ENCODE measurements around the gene ACTL9.

- TF ChIP-seq, protein P1, sequence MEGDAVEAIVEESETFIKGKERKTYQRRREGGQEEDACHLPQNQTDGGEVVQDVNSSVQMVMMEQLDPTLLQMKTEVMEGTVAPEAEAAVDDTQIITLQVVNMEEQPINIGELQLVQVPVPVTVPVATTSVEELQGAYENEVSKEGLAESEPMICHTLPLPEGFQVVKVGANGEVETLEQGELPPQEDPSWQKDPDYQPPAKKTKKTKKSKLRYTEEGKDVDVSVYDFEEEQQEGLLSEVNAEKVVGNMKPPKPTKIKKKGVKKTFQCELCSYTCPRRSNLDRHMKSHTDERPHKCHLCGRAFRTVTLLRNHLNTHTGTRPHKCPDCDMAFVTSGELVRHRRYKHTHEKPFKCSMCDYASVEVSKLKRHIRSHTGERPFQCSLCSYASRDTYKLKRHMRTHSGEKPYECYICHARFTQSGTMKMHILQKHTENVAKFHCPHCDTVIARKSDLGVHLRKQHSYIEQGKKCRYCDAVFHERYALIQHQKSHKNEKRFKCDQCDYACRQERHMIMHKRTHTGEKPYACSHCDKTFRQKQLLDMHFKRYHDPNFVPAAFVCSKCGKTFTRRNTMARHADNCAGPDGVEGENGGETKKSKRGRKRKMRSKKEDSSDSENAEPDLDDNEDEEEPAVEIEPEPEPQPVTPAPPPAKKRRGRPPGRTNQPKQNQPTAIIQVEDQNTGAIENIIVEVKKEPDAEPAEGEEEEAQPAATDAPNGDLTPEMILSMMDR (IDR thresholded peaks at IDR 0.05) = no peak
- no peak for TF ChIP-seq POLR2A (IDR thresholded peaks at IDR 0.05)
Observed at GRCh38 chr19:8678244-8678807, 20.3 kb downstream of the ACTL9 start.
